ENCODE measurements around the gene AEBP2. TPM values are rescaled to one million over a fixed set of nuclear protein-coding genes. Genes with fewer than 3 reads are reported as not detected.

The AEBP2 gene
- total RNA-seq, 2 donors from 2014 or later = 25.1 to 25.7 TPM

DNA sequence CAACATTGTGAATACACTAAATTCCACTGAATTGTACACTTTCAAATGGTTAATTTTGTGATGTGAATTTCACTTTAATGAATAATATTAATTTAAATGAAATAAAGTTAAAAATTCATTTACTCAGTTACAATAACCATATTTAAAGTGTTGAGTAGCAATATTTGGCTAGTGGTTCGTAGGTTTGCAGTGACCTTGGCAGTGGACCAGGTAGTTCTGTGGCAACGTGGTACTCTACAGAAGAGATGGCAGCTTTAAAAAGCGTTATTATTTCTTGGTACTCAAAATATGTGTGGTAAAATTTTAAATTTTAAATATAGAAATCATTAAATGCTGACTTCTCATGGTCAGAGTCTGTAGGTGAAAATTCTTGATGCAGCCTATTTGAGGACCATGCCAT, 51.6 kb downstream of the AEBP2 start:
- intact Hi-C loops (cut with DNase I) = no loop called here
- ATAC-seq (no peak), DNase-seq (peak; percentile 20 to 59 (median 34))
- TF ChIP-seq, protein P1, sequence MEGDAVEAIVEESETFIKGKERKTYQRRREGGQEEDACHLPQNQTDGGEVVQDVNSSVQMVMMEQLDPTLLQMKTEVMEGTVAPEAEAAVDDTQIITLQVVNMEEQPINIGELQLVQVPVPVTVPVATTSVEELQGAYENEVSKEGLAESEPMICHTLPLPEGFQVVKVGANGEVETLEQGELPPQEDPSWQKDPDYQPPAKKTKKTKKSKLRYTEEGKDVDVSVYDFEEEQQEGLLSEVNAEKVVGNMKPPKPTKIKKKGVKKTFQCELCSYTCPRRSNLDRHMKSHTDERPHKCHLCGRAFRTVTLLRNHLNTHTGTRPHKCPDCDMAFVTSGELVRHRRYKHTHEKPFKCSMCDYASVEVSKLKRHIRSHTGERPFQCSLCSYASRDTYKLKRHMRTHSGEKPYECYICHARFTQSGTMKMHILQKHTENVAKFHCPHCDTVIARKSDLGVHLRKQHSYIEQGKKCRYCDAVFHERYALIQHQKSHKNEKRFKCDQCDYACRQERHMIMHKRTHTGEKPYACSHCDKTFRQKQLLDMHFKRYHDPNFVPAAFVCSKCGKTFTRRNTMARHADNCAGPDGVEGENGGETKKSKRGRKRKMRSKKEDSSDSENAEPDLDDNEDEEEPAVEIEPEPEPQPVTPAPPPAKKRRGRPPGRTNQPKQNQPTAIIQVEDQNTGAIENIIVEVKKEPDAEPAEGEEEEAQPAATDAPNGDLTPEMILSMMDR (IDR thresholded peaks at IDR 0.05) = no peak
- TF ChIP-seq POLR2A (IDR thresholded peaks at IDR 0.05) = no peak
- Histone ChIP-seq H3K4me1 (no peaks in the 10 kb centered on the region), H3K9me3 (no peaks in the 10 kb centered on the region), H3K4me3 (no peak overlapping the region), H3K27ac (no peak overlapping the region), H3K36me3 (replicated peaks in 1 of 2; ENCODE audit: insufficient read depth in 1 of 2, low read depth in 2 of 2) (no peaks in the 10 kb centered on the region), H3K27me3 (no peaks in the 10 kb centered on the region)
- WGBS, 2 donors = 29 to 36% methylated on average over 3 of the region's 3 CpGs

DNA sequence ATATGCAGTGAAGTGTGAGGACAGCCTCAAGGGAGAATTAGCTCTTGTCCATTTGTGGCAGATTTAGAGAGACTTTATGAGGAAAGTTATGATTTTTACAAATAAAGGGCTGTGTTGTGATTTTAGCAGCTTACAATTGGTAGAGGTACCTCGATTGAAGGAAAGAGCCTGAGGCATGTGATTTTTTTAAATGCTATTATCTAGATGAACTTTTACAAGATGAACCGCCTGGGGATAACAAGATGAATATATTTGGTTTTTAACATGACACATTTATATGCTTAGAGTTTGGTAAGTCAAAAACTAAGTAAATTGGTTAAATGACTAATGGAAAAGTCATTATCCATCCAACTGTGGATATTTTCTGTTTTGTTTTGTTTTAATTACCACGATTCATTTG, 52.6 kb downstream of the AEBP2 start:
- Histone ChIP-seq H3K27ac (no peak overlapping the region), H3K4me1 (no peaks in the 10 kb centered on the region), H3K27me3 (no peaks in the 10 kb centered on the region), H3K4me3 (no peak overlapping the region), H3K9me3 (no peaks in the 10 kb centered on the region), H3K36me3 (replicated peaks in 1 of 2; ENCODE audit: insufficient read depth in 1 of 2, low read depth in 2 of 2) (no peaks in the 10 kb centered on the region)
- TF ChIP-seq POLR2A (IDR thresholded peaks at IDR 0.05) = no peak
- intact Hi-C loops (cut with DNase I) = no loop called here
- no peak for DNase-seq
- WGBS, 2 donors = 88 to 89% methylated on average over 3 of the region's 3 CpGs
- ATAC-seq = no peak

DNA sequence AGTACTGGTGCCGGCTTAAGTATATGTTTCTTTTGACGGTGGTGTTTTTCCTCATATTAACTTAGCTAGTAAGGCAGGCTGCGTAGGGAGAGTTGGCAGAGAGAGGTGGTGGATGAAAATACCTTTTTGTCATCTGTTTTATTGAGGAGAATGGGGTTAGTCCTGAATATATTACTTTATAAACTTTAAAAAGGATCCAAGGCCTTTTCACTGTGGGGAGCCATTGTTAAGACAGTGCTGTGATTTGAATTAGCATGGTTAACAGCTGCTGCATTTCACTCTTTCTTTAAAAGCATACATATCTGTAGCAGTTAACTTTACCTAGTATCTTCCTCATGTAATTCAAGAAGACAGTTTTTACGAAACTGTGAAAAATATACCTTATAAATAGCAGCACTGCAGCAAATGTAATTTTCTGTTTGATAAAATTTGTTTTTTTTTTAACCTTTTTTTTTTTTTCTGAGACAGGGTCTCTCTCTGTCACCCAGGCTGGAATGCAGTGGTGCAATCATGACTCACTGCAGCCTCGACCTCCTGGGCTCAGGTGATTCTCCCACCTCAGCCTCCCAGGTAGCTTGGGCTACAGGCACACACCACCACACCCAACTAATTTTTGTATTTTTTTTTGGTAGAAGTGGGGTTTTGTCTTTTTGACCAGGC, 57.1 kb downstream of the AEBP2 start:
- DNase-seq (no peak), ATAC-seq (no peak)
- peaks cover 7% of the 10 kb centered on the region for H3K4me1 ChIP-seq
- H3K27ac ChIP-seq = no peak overlapping the region
- peaks cover 0 to 2% of the 10 kb centered on the region in 2 donors for H3K36me3 ChIP-seq (replicated peaks in 1 of 2; ENCODE audit: insufficient read depth in 1 of 2, low read depth in 2 of 2)
- H3K4me3 ChIP-seq = no peak overlapping the region
- WGBS, 2 donors = 91 to 93% methylated on average over 5 of the region's 5 CpGs
- H3K27me3 ChIP-seq = no peaks in the 10 kb centered on the region
- no peaks in the 10 kb centered on the region for H3K9me3 ChIP-seq
- intact Hi-C loops (cut with DNase I) = no loop called here
- TF ChIP-seq POLR2A (IDR thresholded peaks at IDR 0.05) = no peak
- TF ChIP-seq, protein P1 (IDR thresholded peaks at IDR 0.05) = no peak

DNA sequence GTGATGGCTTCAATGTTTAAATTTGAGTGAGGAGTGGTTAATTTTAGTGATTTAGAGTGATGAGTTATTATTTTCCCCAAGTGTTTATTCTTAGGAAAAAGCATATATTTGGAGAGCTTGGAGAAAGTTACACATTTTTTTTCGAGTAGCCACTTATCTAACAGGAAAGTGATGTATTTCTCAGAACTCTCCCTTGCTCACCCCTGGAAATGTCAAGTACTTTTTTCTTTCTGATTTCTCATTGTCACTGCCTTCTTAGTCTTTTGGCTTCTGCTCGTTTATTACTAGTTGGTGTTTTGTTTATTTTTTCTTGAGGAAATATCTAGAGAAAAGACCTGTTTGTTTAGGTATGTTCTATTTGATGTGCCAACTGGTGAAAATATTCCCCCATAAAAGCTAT, 58.8 kb downstream of the AEBP2 start:
- no peaks in the 10 kb centered on the region for H3K9me3 ChIP-seq
- intact Hi-C loops (cut with DNase I) = no loop called here
- no peak for DNase-seq
- H3K27me3 ChIP-seq = no peaks in the 10 kb centered on the region
- WGBS, 2 donors = 37 to 39% methylated on average over 2 of the region's 2 CpGs
- H3K36me3 ChIP-seq (replicated peaks in 1 of 2; ENCODE audit: insufficient read depth in 1 of 2, low read depth in 2 of 2) = peaks cover 0 to 2% of the 10 kb centered on the region in 2 donors
- no peak for ATAC-seq
- H3K4me3 ChIP-seq = no peak overlapping the region
- no peak overlapping the region for H3K27ac ChIP-seq
- no peak for TF ChIP-seq POLR2A (IDR thresholded peaks at IDR 0.05)
- H3K4me1 ChIP-seq = peaks cover 7% of the 10 kb centered on the region

DNA sequence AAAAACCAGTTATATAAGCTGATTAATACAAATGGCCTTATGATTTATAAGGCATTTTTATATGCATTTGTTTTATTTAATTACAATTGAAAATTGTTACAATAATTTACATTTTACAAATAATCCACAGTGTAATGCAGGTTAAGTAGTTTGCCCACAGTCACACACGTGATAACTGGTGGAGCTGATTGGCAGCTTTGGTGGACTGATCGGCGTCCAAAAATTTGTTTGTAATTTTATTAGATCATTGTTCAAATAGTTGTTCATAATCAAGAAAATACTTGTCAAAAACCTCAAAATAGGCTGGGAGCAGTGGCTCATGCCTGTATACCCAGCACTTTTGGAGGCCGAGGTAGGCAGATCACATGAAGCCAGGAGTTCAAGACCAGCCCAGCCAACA, 59.7 kb downstream of the AEBP2 start:
- Histone ChIP-seq H3K4me3 (no peak overlapping the region), H3K4me1 (peaks cover 7% of the 10 kb centered on the region), H3K27ac (no peak overlapping the region), H3K9me3 (no peaks in the 10 kb centered on the region), H3K27me3 (no peaks in the 10 kb centered on the region), H3K36me3 (replicated peaks in 1 of 2; ENCODE audit: insufficient read depth in 1 of 2, low read depth in 2 of 2) (peaks cover 0 to 2% of the 10 kb centered on the region in 2 donors)
- DNase-seq (peak in 3 of 4 donors; percentile 13 to 38 (median 22)), ATAC-seq (peak; percentile 50)
- TF ChIP-seq, protein P1 (IDR thresholded peaks at IDR 0.05) = no peak
- no peak for TF ChIP-seq POLR2A (IDR thresholded peaks at IDR 0.05)
- intact Hi-C loops (cut with DNase I) = no loop called here
- 39 to 42% methylated on average over 4 of the region's 4 CpGs for WGBS, 2 donors

DNA sequence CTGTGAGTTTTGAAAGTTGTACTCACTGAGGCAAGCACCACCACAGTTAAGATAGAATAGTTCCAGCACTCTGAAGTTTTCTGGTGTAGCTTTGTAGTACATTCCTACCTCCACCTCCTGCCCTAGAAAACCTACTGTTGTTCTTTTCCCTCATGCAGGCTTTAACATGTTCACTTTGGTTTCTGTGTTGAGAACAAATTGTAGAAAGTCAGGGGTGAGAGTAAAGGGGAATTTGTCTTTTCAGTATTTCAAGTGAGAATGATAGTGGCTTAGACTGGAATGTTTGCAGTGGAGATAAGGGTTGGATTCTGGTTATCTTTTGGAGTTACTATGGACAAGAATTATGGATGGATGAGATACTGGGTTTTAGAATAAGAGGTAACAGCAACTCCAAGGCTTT, 67.2 kb downstream of the AEBP2 start:
- intact Hi-C loops (cut with DNase I) = no loop called here
- no peaks in the 10 kb centered on the region for H3K36me3 ChIP-seq (replicated peaks in 1 of 2; ENCODE audit: insufficient read depth in 1 of 2, low read depth in 2 of 2)
- ATAC-seq = no peak

More for the DNA sequence above, 67.2 kb downstream of the AEBP2 start:
- no peak overlapping the region for H3K4me3 ChIP-seq
- no peaks in the 10 kb centered on the region for H3K4me1 ChIP-seq
- no peaks in the 10 kb centered on the region for H3K9me3 ChIP-seq
- TF ChIP-seq, protein P1 (IDR thresholded peaks at IDR 0.05) = no peak
- TF ChIP-seq POLR2A (IDR thresholded peaks at IDR 0.05) = no peak
- DNase-seq = no peak
- H3K27ac ChIP-seq = no peak overlapping the region
- no peaks in the 10 kb centered on the region for H3K27me3 ChIP-seq

Measured in body of pancreas (tissue), 4 donors.